Endothelial cell (in vitro differentiated cells): ENCODE measurements around the gene RTP5. TPM values are rescaled to one million over a fixed set of nuclear protein-coding genes. Genes with fewer than 3 reads are reported as not detected.

Source experiments
- DNase-seq: peaks from one replicate; pipeline ENCODE4 v3.0.0; 2021; ENCODE audit warnings: low spot score
- H3K27ac Mint-ChIP-seq: one replicate; pipeline ENCODE4 v1.8.0; 2021; ENCODE audit warnings: mixed read lengths, inconsistent platforms; ENCODE audit not compliant: unreplicated experiment
- H3K27me3 Mint-ChIP-seq: one replicate; pipeline ENCODE4 v1.8.0; 2021; ENCODE audit warnings: mild to moderate bottlenecking, moderate library complexity, mixed read lengths, inconsistent platforms; ENCODE audit not compliant: unreplicated experiment
- H3K36me3 Mint-ChIP-seq: one replicate; pipeline ENCODE4 v1.8.0; 2021; ENCODE audit warnings: mild to moderate bottlenecking, low read depth, mixed read lengths, inconsistent platforms; ENCODE audit not compliant: unreplicated experiment
- H3K4me1 Mint-ChIP-seq: one replicate; pipeline ENCODE4 v1.8.0; 2021; ENCODE audit warnings: mild to moderate bottlenecking, mixed read lengths, inconsistent platforms; ENCODE audit not compliant: unreplicated experiment
- H3K4me3 Mint-ChIP-seq: one replicate; pipeline ENCODE4 v1.8.0; 2021; ENCODE audit warnings: mild to moderate bottlenecking, mixed read lengths, inconsistent platforms; ENCODE audit not compliant: unreplicated experiment
- H3K9me3 Mint-ChIP-seq: one replicate; pipeline ENCODE4 v1.8.0; 2021; ENCODE audit warnings: mixed read lengths, inconsistent platforms; ENCODE audit not compliant: unreplicated experiment
- CTCF ChIP-seq: fragments of 200-600 bp; sonication (generic); IDR thresholded peaks from one replicate; pipeline ENCODE4 v1.5.0; 2021; ENCODE audit warnings: antibody characterized with exemption; ENCODE audit not compliant: unreplicated experiment
- total RNA-seq: library from RNA; stranded (reverse); fragmentation: NEBNext Ultra II Directional; extraction: Animal tissue kit (Norgen Biotek cat#: 25700); gene quantifications from one replicate; pipeline ENCODE4 v1.2.1, GENCODE V29; 2021; ENCODE audit not compliant: unreplicated experiment

Gene RTP5
- total RNA-seq, 1 donor from 2014 or later, result not detected

- Mint-ChIP-seq H3K9me3 (no peaks in the 10 kb centered on the region), H3K36me3 (peaks cover 30% of the 10 kb centered on the region), H3K27me3 (peaks cover 9% of the 10 kb centered on the region), H3K4me3 (no peak overlapping the region), H3K4me1 (peaks cover 2% of the 10 kb centered on the region), H3K27ac (peak overlapping the region; percentile 70)
- no peak for DNase-seq
- no peak for TF ChIP-seq CTCF
These were observed 21.2 kb downstream of the RTP5 start for GRCh38 chr2:241890524-241891235.

GRCh38 chr2:241891315-241891987 is 21.9 kb downstream of the RTP5 start:
- peaks cover 10% of the 10 kb centered on the region for H3K27me3 Mint-ChIP-seq
- no peak for TF ChIP-seq CTCF
- H3K9me3 Mint-ChIP-seq, result no peaks in the 10 kb centered on the region
- no peak overlapping the region for H3K4me3 Mint-ChIP-seq
- H3K36me3 Mint-ChIP-seq, result peaks cover 27% of the 10 kb centered on the region
- DNase-seq, result no peak
- no peak overlapping the region for H3K27ac Mint-ChIP-seq
- H3K4me1 Mint-ChIP-seq, result peaks cover 4% of the 10 kb centered on the region

- no peak overlapping the region for H3K27ac Mint-ChIP-seq
- no peaks in the 10 kb centered on the region for H3K9me3 Mint-ChIP-seq
- TF ChIP-seq CTCF, result no peak
- H3K36me3 Mint-ChIP-seq, result peaks cover 24% of the 10 kb centered on the region
- peaks cover 4% of the 10 kb centered on the region for H3K4me1 Mint-ChIP-seq
- no peak for DNase-seq
- no peak overlapping the region for H3K4me3 Mint-ChIP-seq
- peaks cover 10% of the 10 kb centered on the region for H3K27me3 Mint-ChIP-seq
These were observed 22.4 kb downstream of the RTP5 start for GRCh38 chr2:241891988-241892298.

DNA sequence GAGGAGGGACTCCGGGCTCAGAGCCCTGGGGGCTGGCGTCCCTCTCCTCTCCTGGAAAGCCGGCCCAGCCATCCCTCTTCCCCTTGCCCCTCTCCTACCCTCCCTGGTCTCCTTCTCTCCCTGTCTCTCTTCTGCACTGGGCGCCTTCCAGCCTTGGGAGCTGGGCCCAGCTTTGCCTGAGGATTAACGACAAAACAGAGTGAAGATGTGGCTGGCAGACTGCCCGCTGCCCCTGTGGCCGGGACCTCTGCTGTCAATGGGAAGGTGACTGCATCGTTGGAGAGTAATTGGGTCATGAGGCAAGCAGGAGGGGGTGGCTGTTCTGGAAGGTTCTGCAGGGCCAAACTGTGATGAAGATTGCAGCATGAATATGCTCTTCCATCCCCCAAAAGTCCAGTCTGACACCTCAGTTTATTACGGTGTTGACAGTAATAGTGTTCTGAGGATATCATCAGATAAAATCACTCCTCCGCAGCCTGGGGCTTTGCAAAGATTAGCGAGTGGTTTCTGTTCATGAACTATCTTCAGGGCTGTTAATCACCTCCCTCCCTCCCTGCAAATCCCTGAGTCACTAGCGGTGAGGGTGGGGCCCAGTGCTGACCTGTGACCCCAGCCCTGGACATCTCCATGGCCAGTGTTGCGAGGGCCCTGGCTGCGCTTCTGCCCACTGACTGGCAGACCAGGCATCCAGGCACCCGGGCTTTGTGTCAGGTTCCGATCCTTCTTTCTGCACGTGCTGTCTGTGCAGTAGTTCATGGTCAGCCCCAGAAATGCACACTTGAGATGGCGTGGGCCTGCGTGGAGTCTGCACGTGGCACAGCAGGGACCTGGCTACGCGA is 23.0 kb downstream of the RTP5 start:
- H3K4me3 Mint-ChIP-seq, result no peak overlapping the region
- DNase-seq, result no peak
- H3K27ac Mint-ChIP-seq, result no peak overlapping the region
- H3K9me3 Mint-ChIP-seq, result no peaks in the 10 kb centered on the region
- peaks cover 10% of the 10 kb centered on the region for H3K27me3 Mint-ChIP-seq
- no peak for TF ChIP-seq CTCF
- peaks cover 4% of the 10 kb centered on the region for H3K4me1 Mint-ChIP-seq
- H3K36me3 Mint-ChIP-seq, result peaks cover 20% of the 10 kb centered on the region

DNA sequence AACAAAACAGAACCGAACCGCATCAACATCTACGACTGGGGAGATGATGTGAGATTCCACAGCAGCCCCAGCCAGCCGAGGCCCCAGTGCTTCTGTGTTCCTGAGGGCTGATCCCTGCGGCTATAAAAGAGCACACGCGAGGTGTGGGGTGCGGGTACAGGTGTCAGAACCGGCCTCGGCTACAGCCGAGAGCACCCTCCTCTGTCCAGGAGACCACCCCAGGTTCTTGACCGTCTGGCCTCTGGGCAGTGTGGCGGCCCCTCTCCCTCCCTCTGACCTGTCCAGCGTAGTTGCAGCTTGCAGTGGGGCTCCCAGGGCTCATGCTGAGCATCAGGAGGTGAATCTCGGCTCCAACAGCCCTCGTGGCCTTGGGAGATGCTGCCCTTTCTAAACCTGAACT is 23.7 kb downstream of the RTP5 start:
- Mint-ChIP-seq H3K4me3 (no peak overlapping the region), H3K36me3 (peaks cover 15% of the 10 kb centered on the region), H3K9me3 (no peaks in the 10 kb centered on the region), H3K27me3 (peaks cover 7% of the 10 kb centered on the region), H3K4me1 (peaks cover 4% of the 10 kb centered on the region), H3K27ac (no peak overlapping the region)
- no peak for TF ChIP-seq CTCF
- DNase-seq, result no peak
